Activated CD8-positive, alpha-beta memory T cell treated with anti-CD3 and anti-CD28 coated beads for 1 hour (primary cell): ENCODE measurements around the gene CDCP2.

ENCODE experiments used
- DNase-seq, 2 donors: peaks; one replicate each; pipeline ENCODE4 v3.0.0-alpha.2; 2020; ENCODE audit warnings: low read depth in 1 of 2; ENCODE audit errors: extremely low read depth in 1 of 2

CDCP2 gene

DNA sequence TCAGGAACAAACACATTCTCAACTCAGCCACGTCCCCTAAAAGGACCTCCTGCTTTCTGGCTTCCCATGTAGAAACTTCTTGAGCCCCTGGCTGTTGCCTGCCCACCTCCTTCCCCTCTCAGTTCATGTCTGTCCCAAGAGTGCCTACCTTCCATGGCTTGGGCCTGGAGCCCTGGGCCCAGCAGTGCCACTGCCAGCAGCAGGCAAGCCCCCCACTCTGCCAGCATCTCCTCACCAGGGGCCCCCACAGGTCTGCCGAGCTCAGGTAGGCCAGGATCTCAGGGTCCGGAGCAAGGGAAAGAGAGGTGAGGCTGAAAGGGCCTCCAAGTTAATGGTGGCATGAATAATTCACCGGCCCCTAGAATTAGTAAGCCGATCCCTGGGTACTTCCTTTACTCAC is at the start of gene CDCP2:
CDCP2 (minus strand) TSS at position 305 of the 400 bp plus-strand sequence; CDS start at position 227, 78 bp downstream.
- no peak for DNase-seq

DNA sequence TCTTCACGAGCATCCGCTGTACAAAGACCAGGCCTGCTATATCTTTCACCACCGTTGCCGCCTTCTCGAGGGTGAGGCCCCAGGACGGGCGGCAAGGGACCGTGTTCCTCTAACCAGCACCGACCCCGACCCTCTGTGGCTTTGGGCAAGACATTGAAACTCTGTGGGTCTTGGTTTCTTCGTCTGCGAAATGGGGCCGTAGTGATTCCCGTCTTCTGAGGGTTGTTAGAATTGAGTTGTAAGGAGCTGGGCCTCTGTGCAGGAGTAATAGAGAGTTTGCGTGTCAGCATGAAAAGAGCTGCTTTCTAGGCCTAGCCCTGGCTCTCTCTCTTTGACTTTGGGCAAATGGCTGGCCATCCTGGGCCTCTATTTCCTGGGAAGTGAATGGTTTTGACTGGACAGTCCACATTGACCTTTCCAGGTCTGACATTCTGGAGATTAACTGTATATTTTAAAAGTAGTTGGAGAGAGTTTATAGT is 47.8 kb upstream of the CDCP2 start:
- no peak for DNase-seq

DNA sequence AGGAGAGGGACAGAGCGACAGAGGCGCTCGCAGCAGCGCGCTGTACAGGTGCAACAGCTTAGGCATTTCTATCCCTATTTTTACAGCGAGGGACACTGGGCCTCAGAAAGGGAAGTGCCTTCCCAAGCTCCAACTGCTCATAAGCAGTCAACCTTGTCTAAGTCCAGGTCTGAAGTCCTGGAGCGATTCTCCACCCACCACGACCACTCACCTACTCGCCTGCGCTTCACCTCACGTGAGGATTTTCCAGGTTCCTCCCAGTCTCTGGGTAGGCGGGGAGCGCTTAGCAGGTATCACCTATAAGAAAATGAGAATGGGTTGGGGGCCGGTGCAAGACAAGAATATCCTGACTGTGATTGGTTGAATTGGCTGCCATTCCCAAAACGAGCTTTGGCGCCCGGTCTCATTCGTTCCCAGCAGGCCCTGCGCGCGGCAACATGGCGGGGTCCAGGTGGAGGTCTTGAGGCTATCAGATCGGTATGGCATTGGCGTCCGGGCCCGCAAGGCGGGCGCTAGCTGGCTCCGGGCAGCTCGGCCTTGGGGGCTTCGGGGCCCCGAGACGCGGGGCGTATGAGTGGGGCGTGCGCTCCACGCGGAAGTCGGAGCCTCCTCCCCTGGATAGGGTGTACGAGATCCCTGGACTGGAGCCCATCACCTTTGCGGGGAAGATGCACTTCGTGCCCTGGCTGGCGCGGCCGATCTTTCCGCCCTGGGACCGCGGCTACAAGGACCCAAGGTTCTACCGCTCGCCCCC is 47.1 kb upstream of the CDCP2 start, which contains the start of the genes CYB5RL and MRPL37:
CYB5RL (minus strand) TSS at position 266 of the 754 bp plus-strand sequence. CDS start 4,414 bp downstream, outside the sequence.
MRPL37 (plus strand) TSS at position 403 of the 754 bp plus-strand sequence; CDS start at position 480, 77 bp downstream.
- DNase-seq = peak; percentile 73 to 77

- no peak for DNase-seq
These were observed 46.5 kb upstream of the CDCP2 start for GRCh38 chr1:54199151-54199764.

GRCh38 chr1:54193453-54193852 is 40.7 kb upstream of the CDCP2 start:
- DNase-seq = no peak

DNA sequence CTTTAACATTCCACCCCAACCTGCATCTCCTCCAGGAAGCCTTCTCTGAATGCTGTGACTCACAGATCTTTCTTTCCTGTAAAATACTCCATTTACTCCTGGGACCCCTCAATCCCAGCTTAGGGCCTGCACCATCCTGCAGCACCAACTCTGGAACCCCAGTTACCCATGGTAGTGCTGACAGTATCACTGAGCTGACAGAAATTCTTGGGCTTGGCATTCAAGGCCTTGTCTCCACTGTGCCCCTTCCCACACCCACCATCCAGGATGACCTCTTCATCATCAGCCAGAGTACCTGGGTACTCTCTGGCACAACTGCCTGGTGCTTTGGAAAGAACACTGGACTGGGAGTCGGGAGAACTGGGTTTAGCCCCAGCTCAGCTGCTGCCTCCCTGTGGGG is 38.7 kb upstream of the CDCP2 start:
- no peak for DNase-seq

DNA sequence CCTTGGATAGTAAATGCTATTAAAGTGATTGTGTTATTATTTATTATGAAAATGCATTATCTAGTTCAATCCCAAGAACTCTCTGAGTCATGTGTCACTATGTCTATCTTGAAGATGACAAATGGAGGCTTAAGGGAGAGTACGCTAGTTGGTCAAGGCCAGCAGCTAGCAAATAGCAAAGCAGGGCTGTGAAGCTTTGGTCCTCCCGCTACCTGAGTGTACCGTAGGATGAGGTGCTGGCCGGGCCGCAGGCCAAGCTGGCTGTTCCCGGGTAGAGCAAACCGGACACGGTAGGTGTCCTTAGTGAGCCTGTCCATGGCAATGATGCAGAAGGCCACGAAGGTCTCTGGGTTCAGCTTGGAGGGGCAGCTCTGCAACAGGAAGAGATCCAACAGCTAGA is 37.7 kb upstream of the CDCP2 start:
- no peak for DNase-seq

DNA sequence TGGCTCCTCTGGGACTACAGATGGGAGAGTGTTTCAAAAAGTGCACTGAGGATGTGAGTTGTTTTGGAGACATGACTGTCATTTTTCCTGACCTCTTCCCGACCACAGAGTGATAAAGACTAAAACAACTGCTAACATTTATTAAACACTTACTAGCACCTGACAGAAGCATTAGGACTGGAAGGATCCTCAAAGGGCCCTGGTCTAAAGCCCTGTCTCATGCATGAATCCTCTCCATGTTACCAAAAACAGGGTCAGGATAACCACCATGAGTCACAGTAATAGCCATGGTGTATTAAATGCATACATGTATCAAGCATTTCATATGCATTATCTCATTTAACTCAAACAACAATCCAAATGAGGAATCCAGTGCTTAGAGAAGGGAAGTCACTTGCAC is 35.5 kb upstream of the CDCP2 start:
- DNase-seq = no peak

GRCh38 chr1:54186056-54186455 is 33.3 kb upstream of the CDCP2 start:
- no peak for DNase-seq

DNA sequence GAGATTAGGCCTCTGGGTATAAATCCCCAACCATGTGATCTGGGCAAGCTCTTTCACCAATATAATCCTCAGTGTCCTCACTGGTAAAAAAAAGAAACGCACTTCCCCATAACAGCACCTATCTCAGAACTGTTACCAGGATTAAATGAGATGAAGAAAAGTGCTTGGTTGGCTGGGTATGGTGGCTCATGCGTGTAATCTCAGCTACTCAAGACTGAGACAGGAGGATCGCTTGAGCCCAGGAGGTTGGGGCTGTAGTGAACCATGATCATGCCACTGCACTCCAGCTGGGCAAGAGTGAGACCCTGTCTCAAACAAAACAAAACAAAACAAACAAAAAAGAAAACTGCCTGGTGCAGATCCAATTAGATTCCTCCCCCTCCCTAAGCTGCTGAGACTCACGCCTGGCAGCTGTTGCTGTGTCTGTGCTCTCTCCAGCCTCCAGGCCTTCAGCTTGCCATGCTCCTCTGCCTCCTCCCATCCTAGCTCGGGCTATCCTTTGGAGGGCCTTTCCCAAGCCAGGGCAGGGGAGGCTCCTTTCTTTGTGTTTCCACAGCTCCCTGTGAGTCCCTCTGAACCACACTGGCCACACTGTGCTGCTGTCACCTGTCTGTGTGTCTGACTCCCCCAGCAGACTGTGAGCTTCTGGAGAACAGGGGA is 28.0 kb upstream of the CDCP2 start:
- no peak for DNase-seq

- DNase-seq = no peak
These were observed 25.7 kb upstream of the CDCP2 start for GRCh38 chr1:54178296-54179070.

- DNase-seq = no peak
These were observed 24.9 kb upstream of the CDCP2 start for GRCh38 chr1:54177726-54178125.

DNA sequence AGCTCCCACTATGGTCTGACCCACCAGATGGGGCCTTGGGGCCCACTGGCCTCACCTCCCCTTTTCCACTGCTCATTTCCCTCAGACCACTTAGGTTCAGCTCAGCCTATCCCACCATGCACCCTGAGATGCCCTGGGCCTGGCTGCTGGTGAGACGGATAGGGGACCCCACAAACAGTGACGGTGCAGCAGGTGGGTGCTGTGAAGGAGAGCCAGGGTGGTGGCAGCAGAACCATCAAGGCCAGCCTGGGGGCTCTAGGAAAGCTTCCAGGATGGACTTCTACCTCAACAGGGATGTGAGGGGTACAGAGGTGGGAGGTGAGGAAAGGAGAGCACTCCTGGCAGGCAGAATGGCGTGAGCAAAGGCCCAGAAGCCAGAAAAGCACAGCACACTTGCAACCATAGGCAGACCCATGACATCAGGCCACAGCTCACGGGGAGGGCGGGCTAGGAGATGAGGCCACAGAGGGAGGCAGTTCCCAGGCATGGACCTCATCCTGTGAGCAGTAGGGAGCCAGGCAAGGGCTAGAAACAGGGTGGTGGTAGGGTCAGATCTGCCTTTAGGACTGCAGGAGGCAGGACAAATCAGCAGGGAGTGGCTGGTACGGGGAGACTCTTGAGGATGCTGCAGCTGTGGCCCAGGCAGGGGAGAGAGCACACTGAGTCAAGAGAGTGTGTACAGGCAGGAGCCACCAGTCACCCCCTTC is 24.0 kb upstream of the CDCP2 start:
- DNase-seq = no peak

GRCh38 chr1:54174106-54174505 is 21.3 kb upstream of the CDCP2 start:
- DNase-seq = no peak

GRCh38 chr1:54173681-54174080 is 20.9 kb upstream of the CDCP2 start:
- no peak for DNase-seq

GRCh38 chr1:54172614-54173599 is 20.1 kb upstream of the CDCP2 start:
- DNase-seq = no peak

GRCh38 chr1:54171606-54172005 is 18.8 kb upstream of the CDCP2 start:
- no peak for DNase-seq

- no peak for DNase-seq
These were observed 18.2 kb upstream of the CDCP2 start for GRCh38 chr1:54171016-54171415.

- DNase-seq = no peak
These were observed 16.3 kb upstream of the CDCP2 start for GRCh38 chr1:54169068-54169467.
